GM11168 (cell line): ENCODE measurements around the gene TXNRD1.
"Not testable (repeated sequence)": the region's sequence is repeated elsewhere in the genome, so short reads cannot be mapped to it uniquely, and the experiment has no call there.

Experiments used
- in situ Hi-C: fragments of 300-500 bp; cut with MboI; formaldehyde crosslinking; loops from one replicate; pipeline ENCODE4 v1.12.0; 2022; ENCODE audit warnings: low sequenced_read_pairs; ENCODE audit not compliant: unreplicated experiment

Gene TXNRD1

DNA sequence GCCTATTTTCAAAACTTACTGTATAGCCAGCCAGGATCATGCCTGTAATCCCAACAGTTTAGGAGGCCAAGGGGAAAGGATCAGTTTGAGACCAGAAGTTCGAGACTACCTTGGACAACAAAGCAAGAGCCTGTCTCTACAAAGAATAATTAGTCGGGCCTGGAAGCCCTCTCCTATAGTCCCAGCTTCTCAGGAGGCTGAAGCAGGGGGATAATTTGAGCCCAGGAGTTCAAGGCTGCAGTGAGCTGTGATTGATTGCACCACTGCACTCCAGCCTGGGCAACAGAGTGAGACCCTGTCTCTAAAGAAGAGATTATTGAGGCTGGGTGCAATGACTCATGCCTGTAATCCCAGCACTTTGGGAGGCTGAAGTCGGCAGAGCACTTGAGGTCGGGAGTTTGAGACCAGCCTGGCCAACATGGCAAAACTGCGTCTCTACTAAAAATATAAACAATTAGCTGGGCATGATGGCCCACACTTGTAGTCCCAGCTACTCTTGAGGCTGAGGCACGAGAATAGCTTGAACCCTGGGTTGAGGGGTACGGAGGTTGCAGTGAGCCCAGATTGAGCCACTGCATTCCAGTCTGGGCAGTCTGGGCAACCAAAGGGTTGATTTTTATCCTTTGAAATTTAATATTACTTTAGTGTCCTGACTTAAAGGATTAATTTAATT lies 102.1 kb downstream of the TXNRD1 start:
- in situ Hi-C loops = no loop called here

DNA sequence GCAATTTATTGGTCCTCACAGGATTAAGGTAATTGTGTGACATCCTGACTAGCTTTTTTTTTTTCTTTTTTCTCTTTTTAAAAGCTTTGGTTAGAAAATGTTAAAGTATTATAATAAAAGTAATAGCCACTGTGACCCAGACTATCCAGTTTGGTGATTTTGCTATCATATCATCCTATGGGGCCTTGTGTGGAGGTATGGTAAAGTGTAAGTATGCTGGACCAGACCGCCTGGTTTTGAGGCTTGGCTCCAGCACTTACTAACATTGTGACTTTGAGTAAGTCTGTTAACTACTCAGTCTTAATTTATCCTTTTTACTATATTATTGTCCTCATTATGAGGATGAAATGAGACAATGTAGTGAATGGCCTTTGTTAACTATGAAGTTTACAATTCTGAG lies 103.4 kb downstream of the TXNRD1 start:
- in situ Hi-C loops = no loop called here

- in situ Hi-C loops = no loop called here
Measured at GRCh38 chr12:104319918-104320626, 104.5 kb downstream of the TXNRD1 start.

- in situ Hi-C loops = no loop called here
Measured at GRCh38 chr12:104320627-104321024, 105.0 kb downstream of the TXNRD1 start.

DNA sequence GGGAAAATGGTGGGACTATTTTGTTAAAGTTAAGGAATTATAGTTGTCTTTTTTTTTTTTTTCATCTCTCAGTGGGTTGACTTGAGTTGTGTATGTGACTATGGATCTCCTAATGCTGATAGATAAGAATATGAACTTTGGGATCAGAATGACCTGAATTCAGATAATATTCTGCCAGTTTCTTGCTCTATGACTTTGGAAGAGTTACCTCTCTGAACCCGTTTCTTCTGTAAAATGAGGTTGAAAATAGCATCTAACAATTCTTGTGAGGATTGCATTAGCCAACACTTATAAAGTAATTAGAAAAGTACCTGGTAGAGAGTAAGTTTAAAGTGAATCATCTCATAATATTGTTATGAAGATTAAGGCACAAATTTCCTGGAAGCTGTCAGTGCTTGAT lies 106.4 kb downstream of the TXNRD1 start:
- in situ Hi-C loops = no loop called here

DNA sequence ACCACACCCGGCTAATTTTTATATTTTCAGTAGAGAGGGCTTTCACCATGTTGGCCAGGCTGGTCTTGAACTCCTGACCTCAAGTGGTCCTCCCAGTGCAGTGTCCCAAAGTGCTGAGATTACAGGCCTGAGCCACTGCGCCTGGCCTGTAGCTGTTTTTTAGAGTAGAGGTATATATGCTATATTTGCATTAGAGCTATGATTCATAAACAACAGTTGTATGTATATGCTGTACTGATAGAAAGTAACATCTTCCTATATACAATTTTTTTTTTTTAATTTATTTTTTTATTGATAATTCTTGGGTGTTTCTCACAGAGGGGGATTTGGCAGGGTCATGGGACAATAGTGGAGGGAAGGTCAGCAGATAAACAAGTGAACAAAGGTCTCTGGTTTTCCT lies 107.0 kb downstream of the TXNRD1 start:
- in situ Hi-C loops = not testable (repeated sequence)

- in situ Hi-C loops = no loop called here
Measured at GRCh38 chr12:104323899-104324298, 108.3 kb downstream of the TXNRD1 start.

DNA sequence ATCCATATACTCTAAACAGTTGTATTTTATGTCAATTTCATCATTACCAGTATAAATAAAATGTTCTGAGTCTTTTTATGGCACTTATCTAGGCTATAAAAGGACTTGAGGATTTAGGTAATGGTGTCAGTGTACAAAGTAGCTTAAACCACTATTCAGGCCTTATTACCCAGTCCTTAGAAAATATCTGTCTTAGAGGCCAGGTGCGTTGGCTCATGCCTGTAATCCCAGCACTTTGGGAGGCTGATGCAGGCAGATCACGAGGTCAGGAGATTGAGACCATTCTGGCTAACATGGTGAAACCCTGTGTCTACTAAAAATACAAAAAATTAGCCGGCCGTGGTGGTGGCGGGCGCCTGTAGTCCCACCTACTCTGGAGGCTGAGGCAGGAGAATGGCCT lies 112.7 kb downstream of the TXNRD1 start:
- in situ Hi-C loops = not testable (repeated sequence)

- in situ Hi-C loops = no loop called here
Measured at GRCh38 chr12:104328790-104329189, 113.2 kb downstream of the TXNRD1 start.

GRCh38 chr12:104329707-104330532 lies 114.3 kb downstream of the TXNRD1 start:
- in situ Hi-C loops = no loop called here

DNA sequence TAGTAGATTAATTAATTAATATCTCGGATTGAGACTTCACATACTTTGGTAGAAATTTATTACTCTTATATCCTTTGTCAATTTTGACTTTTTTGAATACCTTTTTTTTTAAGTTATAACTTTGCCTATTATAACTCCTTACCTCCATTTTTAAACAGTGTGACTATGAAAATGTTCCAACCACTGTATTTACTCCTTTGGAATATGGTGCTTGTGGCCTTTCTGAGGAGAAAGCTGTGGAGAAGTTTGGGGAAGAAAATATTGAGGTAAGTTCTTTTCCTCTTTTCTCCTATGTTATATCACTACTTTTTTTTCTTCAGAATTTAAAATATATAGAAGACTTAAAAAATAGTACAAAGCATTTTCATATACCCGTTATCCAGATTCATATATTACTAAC lies 115.8 kb downstream of the TXNRD1 start:
- in situ Hi-C loops = no loop called here

DNA sequence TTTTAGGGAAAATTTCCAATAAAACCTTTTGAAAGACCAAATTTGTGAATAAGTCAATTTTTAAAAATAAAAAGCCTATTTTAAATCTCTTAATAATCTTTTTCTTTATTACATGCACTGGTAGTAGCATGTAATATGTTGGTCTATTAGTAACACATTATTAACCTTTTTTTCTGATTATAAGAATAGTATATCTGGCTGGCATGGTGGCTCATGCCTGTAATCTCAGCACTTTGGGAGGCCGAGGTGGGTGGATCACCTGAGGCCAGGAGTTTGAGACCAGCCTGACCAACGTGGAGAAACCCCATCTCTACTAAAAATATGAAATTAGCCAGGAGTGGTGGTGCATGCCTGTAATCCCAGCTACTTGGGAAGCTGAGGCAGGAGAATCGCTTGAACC lies 116.7 kb downstream of the TXNRD1 start:
- in situ Hi-C loops = not testable (repeated sequence)

DNA sequence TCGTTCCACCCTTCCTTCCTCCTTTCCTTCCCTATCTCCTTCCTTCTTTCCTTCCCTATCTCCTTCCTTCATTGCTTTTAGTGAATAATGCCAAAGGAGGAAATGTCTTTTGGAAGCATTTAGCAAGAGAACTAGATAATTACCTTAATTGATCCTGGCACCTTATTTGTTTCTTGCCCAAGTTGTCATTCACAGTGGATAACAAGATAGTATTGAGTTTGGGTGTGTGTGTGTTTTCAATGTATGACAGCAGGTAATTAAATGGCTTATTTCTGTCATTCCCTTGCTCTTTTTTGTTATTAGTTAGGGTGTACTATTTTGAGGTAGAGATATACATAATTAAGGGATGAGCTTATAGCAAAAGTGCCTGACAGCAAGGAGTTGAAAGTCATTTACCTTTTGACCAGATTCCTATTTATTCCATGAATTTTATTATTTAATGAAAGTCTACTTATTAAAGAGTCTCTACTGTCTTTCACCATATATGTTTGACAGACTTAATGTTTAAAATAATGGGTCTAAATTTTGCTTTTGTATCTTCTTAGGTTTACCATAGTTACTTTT lies 118.2 kb downstream of the TXNRD1 start:
- in situ Hi-C loops = no loop called here

- in situ Hi-C loops = no loop called here
Measured at GRCh38 chr12:104334581-104334980, 119.0 kb downstream of the TXNRD1 start.

DNA sequence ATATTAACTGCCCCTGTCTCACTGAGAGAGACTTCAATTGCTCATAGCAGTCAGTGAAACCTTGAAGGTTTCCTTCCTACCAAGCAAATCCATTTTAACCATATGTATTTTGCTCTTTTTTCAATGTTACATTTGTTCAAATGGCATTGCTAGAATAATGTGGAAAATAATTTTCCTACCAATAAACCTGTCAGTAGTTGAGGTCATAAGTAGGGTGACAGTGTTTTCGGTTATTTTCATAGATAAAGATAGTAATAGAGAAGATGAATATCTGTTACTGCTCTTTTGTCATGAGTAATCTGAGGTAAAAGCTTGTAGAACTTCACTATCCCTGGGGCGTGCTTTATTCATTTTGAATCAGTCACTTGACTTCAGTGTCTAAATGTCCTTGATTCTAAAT lies 120.5 kb downstream of the TXNRD1 start:
- in situ Hi-C loops = no loop called here

DNA sequence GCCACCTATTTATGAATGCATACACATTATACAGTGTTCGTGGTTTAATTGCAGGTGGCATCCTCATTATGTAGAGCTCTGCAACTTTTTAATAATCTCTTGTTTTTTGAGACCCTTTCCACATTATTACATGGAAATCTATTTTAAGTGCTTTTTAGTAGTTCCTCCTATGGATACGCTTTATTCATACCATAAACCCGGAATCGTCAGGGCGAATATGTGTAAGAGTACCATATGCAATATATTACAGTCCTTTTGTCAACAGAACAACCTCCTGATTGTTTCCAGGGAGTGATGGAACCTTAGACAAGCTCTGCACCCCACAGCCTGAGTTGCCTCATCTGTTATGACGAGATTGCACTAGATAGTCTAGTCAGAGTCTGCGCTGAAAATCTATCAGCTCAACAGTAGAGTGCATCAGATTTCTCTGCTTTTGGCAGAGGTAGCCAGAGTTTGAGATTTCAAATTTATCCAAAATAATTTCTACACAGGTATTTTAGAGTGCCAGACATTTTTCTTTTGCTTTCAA lies 121.5 kb downstream of the TXNRD1 start:
- in situ Hi-C loops = no loop called here

DNA sequence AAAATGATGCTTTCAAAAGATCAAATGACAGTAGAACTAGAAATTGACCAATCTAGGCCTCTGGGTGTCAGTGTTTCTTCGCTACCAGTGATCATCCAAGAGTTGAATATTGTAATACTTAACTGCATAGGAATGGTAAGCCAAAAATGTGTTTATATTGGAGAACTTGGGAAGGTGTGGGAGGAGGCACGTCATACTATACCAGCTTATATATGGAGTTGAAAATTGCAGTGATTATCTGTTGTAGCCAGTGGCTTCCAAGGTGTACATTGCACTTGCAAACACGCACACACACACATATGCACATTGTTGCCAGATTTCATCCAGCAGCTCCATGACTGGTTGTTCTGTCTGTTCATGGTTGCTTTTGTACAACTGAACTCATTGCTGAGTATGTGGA lies 124.1 kb downstream of the TXNRD1 start:
- in situ Hi-C loops = no loop called here

DNA sequence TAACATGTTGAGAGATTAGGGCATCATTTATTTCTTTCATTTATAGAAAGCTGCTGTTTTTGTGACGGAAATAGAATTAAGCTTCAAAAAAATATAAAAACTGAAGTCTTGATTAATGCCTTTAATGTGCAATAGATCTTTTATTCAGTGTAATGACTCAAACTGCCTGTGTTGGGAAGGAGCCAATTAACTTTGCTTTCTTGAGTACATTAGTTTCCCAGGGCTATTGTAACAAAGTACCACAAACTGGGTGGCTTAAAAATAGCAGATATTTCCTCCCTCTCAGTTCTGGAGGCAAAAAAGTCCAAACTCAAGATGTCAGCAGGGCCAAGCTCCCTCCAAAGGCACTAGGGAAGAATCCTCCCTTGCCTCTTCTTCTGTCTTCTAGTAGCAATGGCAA lies 124.6 kb downstream of the TXNRD1 start:
- in situ Hi-C loops = no loop called here

DNA sequence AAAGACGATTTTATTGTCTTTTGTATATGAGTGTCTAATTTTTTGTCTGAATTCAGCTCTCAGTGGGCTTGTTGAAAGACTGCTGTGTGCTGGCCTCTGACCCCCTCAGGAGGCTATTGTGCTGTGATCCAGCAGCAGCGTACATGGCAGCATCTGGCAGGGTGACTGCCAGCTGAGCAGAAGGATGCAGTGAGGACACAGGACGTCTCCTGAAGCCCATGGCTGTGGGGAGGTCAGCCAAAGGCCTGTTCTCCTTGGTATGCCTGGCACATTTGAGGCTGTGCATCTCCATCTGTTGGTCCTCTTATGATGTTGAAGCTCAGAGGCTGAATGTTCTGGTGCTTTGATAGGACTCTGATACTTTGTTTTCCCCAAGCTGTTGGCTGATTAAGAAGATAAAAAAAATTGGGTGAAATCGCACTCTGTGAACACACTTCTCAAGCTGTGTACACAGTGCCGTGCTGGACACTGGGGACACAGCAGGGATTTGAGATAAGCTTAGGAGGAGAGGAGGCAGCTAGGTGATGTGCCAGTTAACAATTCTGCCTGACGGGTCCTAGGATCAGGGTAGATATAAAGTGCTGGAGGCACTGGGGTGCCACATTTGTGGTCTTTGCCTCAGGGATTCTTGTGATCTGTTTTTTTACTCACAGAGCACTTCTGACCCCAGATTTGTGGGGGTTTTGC lies 125.5 kb downstream of the TXNRD1 start:
- in situ Hi-C loops = no loop called here

DNA sequence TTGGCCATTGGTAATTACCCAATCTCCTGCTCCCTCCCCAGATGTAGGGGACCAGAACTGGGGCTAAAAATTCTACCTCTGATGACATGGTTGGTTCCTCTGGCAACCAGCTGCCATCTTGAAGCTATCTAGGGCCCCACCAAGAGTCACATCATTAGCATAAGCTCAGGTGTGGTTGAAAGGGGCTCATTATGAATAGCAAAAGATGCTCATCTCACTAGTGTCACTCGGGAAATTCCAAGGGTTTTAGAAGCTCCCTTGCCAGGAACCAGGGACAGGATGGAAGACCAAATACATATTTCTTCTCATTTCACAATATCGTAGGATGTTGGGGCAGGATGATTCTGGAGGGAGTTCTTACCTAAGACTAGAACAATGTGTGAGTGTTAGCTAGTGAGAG lies 126.6 kb downstream of the TXNRD1 start:
- in situ Hi-C loops = no loop called here
